Measurements from ENCODE around the gene METTL24. TPM values are rescaled to one million over a fixed set of nuclear protein-coding genes. Genes with fewer than 3 reads are reported as not detected.

METTL24 gene
- total and polyA plus RNA-seq, 2 of the 13 experiments (the other 11 are each of a cell fraction or from before 2014, with no cell fraction given): not detected

DNA sequence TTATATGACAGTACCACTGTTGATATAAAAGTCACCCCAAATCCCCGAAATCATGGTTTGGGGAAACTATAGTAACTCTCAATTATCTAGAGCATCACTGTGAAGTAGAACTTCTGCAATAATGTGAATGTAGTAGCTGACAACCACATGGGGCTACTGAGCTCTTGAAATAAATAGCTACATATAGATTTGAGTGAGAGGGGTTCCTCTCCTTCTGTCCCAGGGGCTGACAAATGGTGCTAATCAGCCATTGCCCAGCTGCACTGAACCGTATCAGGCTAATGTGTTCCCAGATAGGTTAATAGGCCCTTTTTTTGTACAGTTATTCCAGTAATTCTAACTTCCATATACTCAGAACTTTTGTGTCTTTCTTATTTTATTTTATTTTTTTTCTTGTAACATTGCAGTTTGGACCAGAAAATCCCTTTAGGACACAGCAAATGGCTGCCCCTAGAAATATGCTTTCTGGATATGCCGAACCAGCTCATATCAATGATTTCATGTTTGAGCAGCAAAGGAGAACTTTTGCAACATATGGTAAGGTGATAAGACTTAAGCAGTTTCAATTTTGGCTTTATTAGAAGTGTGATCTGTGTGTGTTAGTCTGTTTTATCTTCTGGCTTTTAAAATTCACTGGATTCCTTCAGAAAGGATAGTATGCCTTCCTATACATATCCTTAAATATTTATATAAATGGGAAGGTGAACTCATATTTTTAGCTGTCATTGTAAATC lies 156.8 kb downstream of the METTL24 start:
- FAIRE-seq (no peak), ATAC-seq (no peak), DNase-seq (ENCODE audit: low spot score) (no peak)
- H3K27me3 ChIP-seq (ENCODE audit: control insufficient read depth in 1 of 2, insufficient read depth in 2 of 2, low read length in 2 of 2): no peaks in the 10 kb centered on the region
- TF ChIP-seq HMG20A (CRISPR knock-in tag; IDR thresholded peaks at IDR 0.05; ENCODE audit: borderline replicate concordance) (no peak), REL (CRISPR knock-in tag; conservative IDR thresholded peaks at IDR 0.05) (no peak), MIXL1 (CRISPR knock-in tag; IDR thresholded peaks at IDR 0.05) (no peak), RXRB (CRISPR knock-in tag; IDR thresholded peaks at IDR 0.05; ENCODE audit: borderline replicate concordance) (no peak), CEBPB (IDR thresholded peaks at IDR 0.05; ENCODE audit: borderline replicate concordance, low read depth, low read length) (no peak)
- TF ChIP-seq, protein P1, sequence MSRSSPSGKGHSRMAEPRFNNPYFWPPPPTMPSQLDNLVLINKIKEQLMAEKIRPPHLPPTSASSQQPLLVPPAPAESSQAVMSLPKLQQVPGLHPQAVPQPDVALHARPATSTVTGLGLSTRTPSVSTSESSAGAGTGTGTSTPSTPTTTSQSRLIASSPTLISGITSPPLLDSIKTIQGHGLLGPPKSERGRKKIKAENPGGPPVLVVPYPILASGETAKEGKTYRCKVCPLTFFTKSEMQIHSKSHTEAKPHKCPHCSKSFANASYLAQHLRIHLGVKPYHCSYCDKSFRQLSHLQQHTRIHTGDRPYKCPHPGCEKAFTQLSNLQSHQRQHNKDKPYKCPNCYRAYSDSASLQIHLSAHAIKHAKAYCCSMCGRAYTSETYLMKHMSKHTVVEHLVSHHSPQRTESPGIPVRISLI (CRISPR knock-in tag; IDR thresholded peaks at IDR 0.05; ENCODE audit: borderline replicate concordance): no peak
- H3K4me2 ChIP-seq (ENCODE audit: low read depth, low read length): no peak overlapping the region
- peaks cover 0 to 7% of the 10 kb centered on the region in 2 experiments; a peak in 2 of 5 replicates for H3K36me3 ChIP-seq (replicated peaks in 1 of 2; ENCODE audit: control insufficient read depth in 1 of 2, insufficient read depth in 2 of 2, low read length in 2 of 2)
- no TSS peak for BruUV-seq (replicated peaks)
- no peaks in the 10 kb centered on the region for H3K4me1 ChIP-seq (ENCODE audit: insufficient read depth, low read length)
- POLR2A ChIA-PET: no interaction called here
- H4K20me1 ChIP-seq (ENCODE audit: insufficient read depth, low read length): no peaks in the 10 kb centered on the region
- peaks cover 5% of the 10 kb centered on the region for H3K79me2 ChIP-seq (ENCODE audit: insufficient read depth, low read length)
- intact Hi-C loops (cut with micrococcal nuclease; ENCODE audit: unreplicated experiment) (no loop called here), in situ Hi-C loops (cut with HindIII; ENCODE audit: extremely low pct_ligation_motif_present, low pct_unique_long_range_greater_than_20kb) (no loop called here)
- H3K9me3 ChIP-seq (ENCODE audit: low read length): no peaks in the 10 kb centered on the region
- CTCF ChIA-PET (ENCODE audit: low intra/inter-chr PET ratio, low total read pairs): no interaction called here
- H3K9ac ChIP-seq (ENCODE audit: insufficient read depth, low read depth, low read length): no peak overlapping the region
- WGBS (ENCODE audit: low lambda C conversion rate): 97% methylated on average over 3 of the region's 3 CpGs
- H3K4me3 ChIP-seq (replicated peaks in 1 of 3; ENCODE audit: insufficient read depth in 1 of 3, low read depth in 2 of 3, low read length in 3 of 3): no peak overlapping the region
- H2AFZ ChIP-seq (ENCODE audit: low read length): no peak overlapping the region
- H3K27ac ChIP-seq (ENCODE audit: extremely low read length, insufficient read depth, low read length): no peak overlapping the region

DNA sequence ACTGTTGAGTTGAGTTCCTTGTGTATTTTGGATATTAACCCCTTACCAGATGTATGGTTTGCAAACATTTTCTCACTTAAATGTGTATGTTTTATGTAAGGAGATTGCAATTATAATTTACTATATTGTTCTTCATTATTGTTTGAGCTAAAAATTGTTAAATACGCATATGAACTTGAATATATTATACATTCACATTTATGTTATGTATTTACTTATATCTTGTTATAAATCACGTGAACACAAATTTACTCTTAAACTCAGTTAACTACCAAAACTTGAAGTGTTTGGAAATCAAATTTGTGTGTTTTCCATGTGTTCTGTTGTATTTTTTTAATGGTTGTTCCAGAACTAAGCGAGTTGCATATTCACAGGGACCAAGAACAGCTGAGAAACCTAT lies 159.6 kb downstream of the METTL24 start:
- no peak overlapping the region for H3K9ac ChIP-seq (ENCODE audit: insufficient read depth, low read depth, low read length)
- FAIRE-seq (no peak), DNase-seq (ENCODE audit: low spot score) (no peak), ATAC-seq (no peak)
- ChIA-PET POLR2A (no interaction called here), CTCF (ENCODE audit: low intra/inter-chr PET ratio, low total read pairs) (no interaction called here)
- H3K79me2 ChIP-seq (ENCODE audit: insufficient read depth, low read length): peaks cover 5% of the 10 kb centered on the region
- TF ChIP-seq MBNL3 (CRISPR knock-in tag; conservative IDR thresholded peaks at IDR 0.05) (0 out of 2 replicates have a peak, but pooled peaks have one; percentile 49), ZEB1 (IDR thresholded peaks at IDR 0.05; ENCODE audit: insufficient replicate concordance, low read depth) (no peak)
- H3K4me1 ChIP-seq (ENCODE audit: insufficient read depth, low read length): no peaks in the 10 kb centered on the region
- no peaks in the 10 kb centered on the region for H3K27me3 ChIP-seq (ENCODE audit: control insufficient read depth in 1 of 2, insufficient read depth in 2 of 2, low read length in 2 of 2)
- no peaks in the 10 kb centered on the region for H4K20me1 ChIP-seq (ENCODE audit: insufficient read depth, low read length)
- no peak overlapping the region for H2AFZ ChIP-seq (ENCODE audit: low read length)
- WGBS (ENCODE audit: low lambda C conversion rate): 97% methylated on average over 3 of the region's 3 CpGs
- BruUV-seq (replicated peaks): no TSS peak
- no peak overlapping the region for H3K27ac ChIP-seq (ENCODE audit: extremely low read length, insufficient read depth, low read length)
- intact Hi-C loops (cut with micrococcal nuclease; ENCODE audit: unreplicated experiment) (no loop called here), in situ Hi-C loops (cut with HindIII; ENCODE audit: extremely low pct_ligation_motif_present, low pct_unique_long_range_greater_than_20kb) (no loop called here)
- no peak overlapping the region for H3K4me3 ChIP-seq (replicated peaks in 1 of 3; ENCODE audit: insufficient read depth in 1 of 3, low read depth in 2 of 3, low read length in 3 of 3)
- no peaks in the 10 kb centered on the region for H3K9me3 ChIP-seq (ENCODE audit: low read length)
- H3K4me2 ChIP-seq (ENCODE audit: low read depth, low read length): no peak overlapping the region
- H3K36me3 ChIP-seq (replicated peaks in 1 of 2; ENCODE audit: control insufficient read depth in 1 of 2, insufficient read depth in 2 of 2, low read length in 2 of 2): peaks cover 0 to 15% of the 10 kb centered on the region in 2 experiments; a peak in 3 of 5 replicates

Data from HepG2 (cell line).